ENCODE results near the gene C1QTNF6.
A peak's percentile ranks its signal among the peaks of the same experiment; 100 is the strongest.

Gene C1QTNF6

GRCh38 chr22:37165940-37166674, 21.9 kb downstream of the C1QTNF6 start (continued):
- no peak for TF ChIP-seq HIC1 (tag by site-specific recombination; IDR thresholded peaks at IDR 0.05)
- TF ChIP-seq ZNF24 (tag by site-specific recombination; IDR thresholded peaks at IDR 0.05), result no peak
- no peak for TF ChIP-seq ZNF785 (tag by site-specific recombination; IDR thresholded peaks at IDR 0.05)
- no peak for TF ChIP-seq ZNF37A (tag by site-specific recombination; IDR thresholded peaks at IDR 0.05)
- no peak for TF ChIP-seq ZNF175 (tag by site-specific recombination; IDR thresholded peaks at IDR 0.05)
- TF ChIP-seq ZFP69B (tag by site-specific recombination; IDR thresholded peaks at IDR 0.05), result 0 out of 2 replicates have a peak, but pooled peaks have one; percentile 36

- TF ChIP-seq HOXD13 (CRISPR knock-in tag; IDR thresholded peaks at IDR 0.05; ENCODE audit: borderline replicate concordance) (no peak), ZNF335 (tag by site-specific recombination; conservative IDR thresholded peaks at IDR 0.05) (peak; percentile 47), ZNF654 (tag by site-specific recombination; IDR thresholded peaks at IDR 0.05; ENCODE audit: low read depth) (no peak), ZBTB26 (tag by site-specific recombination; optimal IDR thresholded peaks at IDR 0.05) (no peak), ZBTB49 (tag by site-specific recombination; IDR thresholded peaks at IDR 0.05; ENCODE audit: low read depth) (no peak), ZNF692 (tag by site-specific recombination; IDR thresholded peaks at IDR 0.05) (no peak), BCL11A (tag by site-specific recombination; IDR thresholded peaks at IDR 0.05; ENCODE audit: low read depth) (no peak)
- no peaks in the 10 kb centered on the region for H3K4me1 ChIP-seq (ENCODE audit: control insufficient read depth, insufficient read depth, low read length)
- no peaks in the 10 kb centered on the region for H3K9me3 ChIP-seq (ENCODE audit: control insufficient read depth, insufficient read depth, low read depth, low read length)
- no peaks in the 10 kb centered on the region for H3K36me3 ChIP-seq (ENCODE audit: control insufficient read depth in 2 of 2, insufficient read depth in 1 of 2, low read length in 2 of 2)
- POLR2A ChIA-PET, result interaction anchor here (0.7 kb wide), 1 partner anchor 35 kb away, joined by 3 read pairs; no protein-coding TSS in a partner anchor
- CTCF ChIA-PET, result interaction anchor here (0.7 to 3.3 kb wide), 13 partner anchors 9 to 382 kb away, joined by 3 to 38 read pairs (median 5); no protein-coding TSS in a partner anchor
- H3K27ac ChIP-seq (ENCODE audit: extremely low read depth, low read depth, low read length), result no peak overlapping the region
- H3K4me3 ChIP-seq (ENCODE audit: low read depth, low read length), result no peak overlapping the region
Measured at GRCh38 chr22:37165066-37165465, 23.0 kb downstream of the C1QTNF6 start.

GRCh38 chr22:37164505-37164887, 23.6 kb downstream of the C1QTNF6 start:
- CTCF ChIA-PET, result interaction anchor here (1.5 to 3.3 kb wide), 3 partner anchors 12 to 96 kb away, joined by 7 to 38 read pairs (median 27); no protein-coding TSS in a partner anchor
- no peak for TF ChIP-seq ZNF837 (tag by site-specific recombination; IDR thresholded peaks at IDR 0.05)
- TF ChIP-seq SCRT1 (tag by site-specific recombination; IDR thresholded peaks at IDR 0.05; ENCODE audit: borderline replicate concordance), result no peak
- TF ChIP-seq ZBTB17 (tag by site-specific recombination; IDR thresholded peaks at IDR 0.05), result no peak
- TF ChIP-seq ZNF223 (tag by site-specific recombination; IDR thresholded peaks at IDR 0.05), result no peak
- TF ChIP-seq ZFP3 (tag by site-specific recombination; IDR thresholded peaks at IDR 0.05; ENCODE audit: low read depth), result no peak
- TF ChIP-seq ZNF621 (tag by site-specific recombination; IDR thresholded peaks at IDR 0.05), result no peak
- TF ChIP-seq ZSCAN30 (tag by site-specific recombination; IDR thresholded peaks at IDR 0.05), result no peak
- TF ChIP-seq ZNF555 (tag by site-specific recombination; conservative IDR thresholded peaks at IDR 0.05), result no peak
- TF ChIP-seq ZNF335 (tag by site-specific recombination; conservative IDR thresholded peaks at IDR 0.05), result no peak
- TF ChIP-seq ZNF133 (tag by site-specific recombination; IDR thresholded peaks at IDR 0.05), result no peak
- no peak for TF ChIP-seq ZBTB44 (tag by site-specific recombination; IDR thresholded peaks at IDR 0.05)
- TF ChIP-seq ZNF677 (tag by site-specific recombination; IDR thresholded peaks at IDR 0.05), result no peak
- TF ChIP-seq ZBTB7A (tag by site-specific recombination; IDR thresholded peaks at IDR 0.05; ENCODE audit: low read depth), result no peak

More at GRCh38 chr22:37164505-37164887, 23.6 kb downstream of the C1QTNF6 start:
- no peaks in the 10 kb centered on the region for H3K4me1 ChIP-seq (ENCODE audit: control insufficient read depth, insufficient read depth, low read length)
- no peak overlapping the region for H3K27ac ChIP-seq (ENCODE audit: extremely low read depth, low read depth, low read length)
- no peaks in the 10 kb centered on the region for H3K36me3 ChIP-seq (ENCODE audit: control insufficient read depth in 2 of 2, insufficient read depth in 1 of 2, low read length in 2 of 2)
- no peak overlapping the region for H3K4me3 ChIP-seq (ENCODE audit: low read depth, low read length)
- H3K9me3 ChIP-seq (ENCODE audit: control insufficient read depth, insufficient read depth, low read depth, low read length), result no peaks in the 10 kb centered on the region
- POLR2A ChIA-PET, result no interaction called here
